Stomach (tissue), 4 donors: ENCODE data around the gene UBALD1.

Source experiments
- CTCF ChIP-seq, 7 experiments: fragments of 450-650 bp in 4 of 7; fragments of 200-600 bp in 3 of 7; sonication (generic) in 3 of 7; IDR thresholded peaks; one replicate each; pipeline ENCODE4 v1.5.1; 2016 to 2019; ENCODE audit warnings: antibody characterized with exemption in 7 of 7, control low read depth in 2 of 7, mild to moderate bottlenecking in 1 of 7
- EP300 ChIP-seq: sonication (generic); formaldehyde crosslinking; IDR thresholded peaks from one replicate; pipeline ENCODE4 v1.6.1; 2017; ENCODE audit warnings: antibody characterized with exemption
- POLR2A ChIP-seq, 4 donors: fragments of 450-650 bp; IDR thresholded peaks; one replicate each; pipeline ENCODE4 v1.6.1; 2016; ENCODE audit warnings: antibody characterized with exemption in 4 of 4, control low read depth in 2 of 4, mild to moderate bottlenecking in 1 of 4, moderate library complexity in 1 of 4
- POLR2AphosphoS5 ChIP-seq, 3 donors: sonication (generic); formaldehyde crosslinking; IDR thresholded peaks; one replicate each; pipeline ENCODE4 v1.6.1; 2016; ENCODE audit warnings: antibody characterized with exemption in 3 of 3

GRCh38 chr16:4641306-4641687, 26.6 kb upstream of the UBALD1 start:
- TF ChIP-seq CTCF (IDR thresholded peaks at IDR 0.05) = no peak
- TF ChIP-seq POLR2A (IDR thresholded peaks at IDR 0.05) = no peak
- no peak for TF ChIP-seq EP300
- TF ChIP-seq POLR2AphosphoS5 (IDR thresholded peaks at IDR 0.05) = no peak
